Measurements from ENCODE around the gene OR4K1.

- TF ChIP-seq, protein P1, sequence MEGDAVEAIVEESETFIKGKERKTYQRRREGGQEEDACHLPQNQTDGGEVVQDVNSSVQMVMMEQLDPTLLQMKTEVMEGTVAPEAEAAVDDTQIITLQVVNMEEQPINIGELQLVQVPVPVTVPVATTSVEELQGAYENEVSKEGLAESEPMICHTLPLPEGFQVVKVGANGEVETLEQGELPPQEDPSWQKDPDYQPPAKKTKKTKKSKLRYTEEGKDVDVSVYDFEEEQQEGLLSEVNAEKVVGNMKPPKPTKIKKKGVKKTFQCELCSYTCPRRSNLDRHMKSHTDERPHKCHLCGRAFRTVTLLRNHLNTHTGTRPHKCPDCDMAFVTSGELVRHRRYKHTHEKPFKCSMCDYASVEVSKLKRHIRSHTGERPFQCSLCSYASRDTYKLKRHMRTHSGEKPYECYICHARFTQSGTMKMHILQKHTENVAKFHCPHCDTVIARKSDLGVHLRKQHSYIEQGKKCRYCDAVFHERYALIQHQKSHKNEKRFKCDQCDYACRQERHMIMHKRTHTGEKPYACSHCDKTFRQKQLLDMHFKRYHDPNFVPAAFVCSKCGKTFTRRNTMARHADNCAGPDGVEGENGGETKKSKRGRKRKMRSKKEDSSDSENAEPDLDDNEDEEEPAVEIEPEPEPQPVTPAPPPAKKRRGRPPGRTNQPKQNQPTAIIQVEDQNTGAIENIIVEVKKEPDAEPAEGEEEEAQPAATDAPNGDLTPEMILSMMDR (conservative IDR thresholded peaks at IDR 0.05; ENCODE audit: low read length): no peak
- TF ChIP-seq EZH2phosphoT487 (IDR thresholded peaks at IDR 0.05; ENCODE audit: borderline replicate concordance, low read depth, low read length): no peak
Measured at GRCh38 chr14:19906665-19907064, 24.1 kb upstream of the OR4K1 start.
